GM23338 (cell line): ENCODE results near the gene RINL. TPM values are rescaled to one million over a fixed set of nuclear protein-coding genes. Genes with fewer than 3 reads are reported as not detected.

ENCODE experiments used
- ATAC-seq: fragments of 200-7000 bp; cut with Tn5 transposase; 3 replicates; pipeline ENCODE4 v1.9.1; 2020
- DNase-seq: peaks from one replicate; pipeline ENCODE4 v3.0.0-alpha.2; 2015; ENCODE audit warnings: low spot score
- H2AFZ ChIP-seq: fragments of 200-600 bp; sonication (generic); 2 replicates; pipeline ENCODE4 v1.8.0; 2016; ENCODE audit warnings: antibody characterized with exemption, mild to moderate bottlenecking, moderate library complexity
- H3F3A ChIP-seq: fragments of 200-600 bp; sonication (generic); replicated peaks from 2 replicates; pipeline ENCODE4 v1.8.0; 2017; ENCODE audit warnings: antibody characterized with exemption, mixed run types, low read depth
- H3K27ac ChIP-seq: fragments of 200-600 bp; sonication (generic); 2 replicates; pipeline ENCODE4 v1.6.1; 2016; ENCODE audit warnings: low read depth
- H3K27me3 ChIP-seq: fragments of 200-600 bp; sonication (generic); 2 replicates; pipeline ENCODE4 v1.8.0; 2016; ENCODE audit warnings: mild to moderate bottlenecking, mixed run types, moderate library complexity; ENCODE audit not compliant: insufficient read depth
- H3K36me3 ChIP-seq: fragments of 200-600 bp; sonication (generic); 2 replicates; pipeline ENCODE4 v1.8.0; 2016; ENCODE audit warnings: mild to moderate bottlenecking; ENCODE audit not compliant: insufficient read depth
- H3K4me1 ChIP-seq: fragments of 200-600 bp; sonication (generic); 2 replicates; pipeline ENCODE4 v1.8.0; 2016; ENCODE audit warnings: mild to moderate bottlenecking, moderate library complexity; ENCODE audit not compliant: insufficient read depth
- H3K4me2 ChIP-seq: fragments of 200-600 bp; sonication (generic); 2 replicates; pipeline ENCODE4 v1.7.1; 2017; ENCODE audit warnings: mixed run types
- H3K4me3 ChIP-seq: fragments of 200-600 bp; sonication (generic); 2 replicates; pipeline ENCODE4 v1.6.1; 2016; ENCODE audit warnings: mixed run types
- H3K79me2 ChIP-seq: fragments of 200-600 bp; sonication (generic); replicated peaks from 2 replicates; pipeline ENCODE4 v1.8.0; 2017; ENCODE audit warnings: mild to moderate bottlenecking; ENCODE audit not compliant: insufficient read depth
- H3K9me2 ChIP-seq: fragments of 200-600 bp; sonication (generic); 2 replicates; pipeline ENCODE4 v1.8.0; 2017; ENCODE audit not compliant: insufficient read depth
- H4K20me1 ChIP-seq: fragments of 200-600 bp; sonication (generic); replicated peaks from 2 replicates; pipeline ENCODE4 v1.8.0; 2017; ENCODE audit warnings: mild to moderate bottlenecking; ENCODE audit not compliant: insufficient read depth
- H3K27ac Mint-ChIP-seq: 2 replicates; pipeline ENCODE4 v1.8.0; 2020; ENCODE audit warnings: inconsistent platforms, mild to moderate bottlenecking, moderate library complexity, mixed read lengths
- H3K27me3 Mint-ChIP-seq: 3 replicates; pipeline ENCODE4 v1.8.0; 2022; ENCODE audit warnings: low read depth, mild to moderate bottlenecking, moderate library complexity, mixed read lengths, inconsistent platforms; ENCODE audit not compliant: insufficient read depth, poor library complexity
- H3K36me3 Mint-ChIP-seq: 3 replicates; pipeline ENCODE4 v1.8.0; 2021; ENCODE audit warnings: low read depth, mild to moderate bottlenecking, inconsistent platforms, moderate library complexity, mixed read lengths
- H3K4me1 Mint-ChIP-seq: 3 replicates; pipeline ENCODE4 v1.8.0; 2020; ENCODE audit warnings: mild to moderate bottlenecking, inconsistent platforms, mixed read lengths
- H3K4me3 Mint-ChIP-seq: 3 replicates; pipeline ENCODE4 v1.8.0; 2021; ENCODE audit warnings: moderate library complexity, mild to moderate bottlenecking, inconsistent platforms, mixed read lengths
- H3K9me3 Mint-ChIP-seq: 3 replicates; pipeline ENCODE4 v1.8.0; 2020; ENCODE audit warnings: moderate library complexity, mild to moderate bottlenecking, inconsistent platforms, mixed read lengths
- CREB1 ChIP-seq: fragments of 250-450 bp; sonication (Bioruptor Pico); IDR thresholded peaks from 2 replicates; pipeline ENCODE4 v1.5.0; 2020; ENCODE audit warnings: low read depth, mild to moderate bottlenecking, moderate library complexity
- EZH2 ChIP-seq: fragments of 200-600 bp; sonication (generic); IDR thresholded peaks from one replicate; pipeline ENCODE4 v1.8.0; 2017; ENCODE audit warnings: antibody characterized with exemption, mild to moderate bottlenecking, low read depth; ENCODE audit not compliant: unreplicated experiment
- JUNB ChIP-seq: IDR thresholded peaks from one replicate; pipeline ENCODE4 v1.6.1; 2016; ENCODE audit warnings: antibody characterized with exemption; ENCODE audit not compliant: unreplicated experiment
- NANOG ChIP-seq: IDR thresholded peaks from 2 replicates; pipeline ENCODE4 v1.6.1; 2016; ENCODE audit warnings: antibody characterized with exemption, borderline replicate concordance
- POLR2AphosphoS5 ChIP-seq: IDR thresholded peaks from 2 replicates; pipeline ENCODE4 v1.6.1; 2016; ENCODE audit warnings: antibody characterized with exemption, low read depth
- STAT1 ChIP-seq: IDR thresholded peaks from one replicate; pipeline ENCODE4 v1.6.1; 2016; ENCODE audit warnings: antibody characterized with exemption; ENCODE audit not compliant: unreplicated experiment
- ZNF114 ChIP-seq: fragments of 250-450 bp; sonication (Bioruptor Pico); IDR thresholded peaks from 2 replicates; pipeline ENCODE4 v1.5.0; 2020; ENCODE audit warnings: mild to moderate bottlenecking, moderate library complexity
- ZNF331 ChIP-seq: fragments of 250-450 bp; sonication (Bioruptor Pico); IDR thresholded peaks from 2 replicates; pipeline ENCODE4 v1.5.0; 2020; ENCODE audit warnings: low read depth, mild to moderate bottlenecking, moderate library complexity
- polyA plus RNA-seq: library from polyadenylated mRNA; unstranded; fragments of >200 nt; fragmentation: Nextera tagmentation; extraction: Ambion mirVana; gene quantifications from 2 replicates; pipeline ENCODE4 v1.2.1, GENCODE V29; 2016
- total RNA-seq: library from RNA; depleted of rRNA; stranded (reverse); fragments of >200 nt; shearing (Covaris generic); gene quantifications from 2 replicates; pipeline ENCODE4 v1.2.3, GENCODE V29; 2014
- TF ChIP-seq, protein P1 (sequence below): IDR thresholded peaks from 2 replicates; pipeline ENCODE4 v1.6.1; 2016; ENCODE audit warnings: antibody characterized with exemption
- TF ChIP-seq, protein P2 (sequence below): IDR thresholded peaks from one replicate; pipeline ENCODE4 v1.6.1; 2018; ENCODE audit warnings: antibody characterized with exemption; ENCODE audit not compliant: unreplicated experiment
- TF ChIP-seq, protein P3 (sequence below): fragments of 250-450 bp; sonication (Bioruptor Pico); IDR thresholded peaks from 2 replicates; pipeline ENCODE4 v1.5.0; 2020; ENCODE audit warnings: mild to moderate bottlenecking, moderate library complexity

RINL gene
- total and polyA plus RNA-seq, 2 experiments from 2014 or later = 11.2 to 21.4 TPM

DNA sequence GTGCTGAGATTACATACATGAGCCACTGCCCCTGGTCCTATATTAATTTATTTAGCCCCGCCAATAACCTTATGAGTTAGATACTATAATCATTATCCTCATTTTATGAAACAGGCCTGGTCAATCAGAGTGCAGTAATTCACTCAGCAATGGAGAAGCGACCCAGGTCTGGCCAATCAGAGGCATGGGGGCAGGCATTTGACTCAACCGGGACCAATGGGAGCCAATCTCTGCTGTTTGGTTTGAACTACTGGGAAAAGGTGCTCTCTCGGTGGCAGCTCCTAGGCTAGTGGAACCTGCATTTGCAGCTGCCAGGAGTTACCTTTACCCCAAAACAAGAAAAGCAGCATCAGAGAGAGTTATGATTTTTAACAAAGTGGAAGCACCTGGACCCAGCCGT is 14.8 kb upstream of the RINL start (continued):
- TF ChIP-seq ZNF114 (CRISPR knock-in tag) (no peak), CREB1 (CRISPR knock-in tag) (no peak), NANOG (no peak), EZH2 (no peak), ZNF331 (CRISPR knock-in tag) (no peak), JUNB (no peak)
- TF ChIP-seq, protein P1, sequence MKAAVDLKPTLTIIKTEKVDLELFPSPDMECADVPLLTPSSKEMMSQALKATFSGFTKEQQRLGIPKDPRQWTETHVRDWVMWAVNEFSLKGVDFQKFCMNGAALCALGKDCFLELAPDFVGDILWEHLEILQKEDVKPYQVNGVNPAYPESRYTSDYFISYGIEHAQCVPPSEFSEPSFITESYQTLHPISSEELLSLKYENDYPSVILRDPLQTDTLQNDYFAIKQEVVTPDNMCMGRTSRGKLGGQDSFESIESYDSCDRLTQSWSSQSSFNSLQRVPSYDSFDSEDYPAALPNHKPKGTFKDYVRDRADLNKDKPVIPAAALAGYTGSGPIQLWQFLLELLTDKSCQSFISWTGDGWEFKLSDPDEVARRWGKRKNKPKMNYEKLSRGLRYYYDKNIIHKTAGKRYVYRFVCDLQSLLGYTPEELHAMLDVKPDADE = no peak
- TF ChIP-seq, protein P2, sequence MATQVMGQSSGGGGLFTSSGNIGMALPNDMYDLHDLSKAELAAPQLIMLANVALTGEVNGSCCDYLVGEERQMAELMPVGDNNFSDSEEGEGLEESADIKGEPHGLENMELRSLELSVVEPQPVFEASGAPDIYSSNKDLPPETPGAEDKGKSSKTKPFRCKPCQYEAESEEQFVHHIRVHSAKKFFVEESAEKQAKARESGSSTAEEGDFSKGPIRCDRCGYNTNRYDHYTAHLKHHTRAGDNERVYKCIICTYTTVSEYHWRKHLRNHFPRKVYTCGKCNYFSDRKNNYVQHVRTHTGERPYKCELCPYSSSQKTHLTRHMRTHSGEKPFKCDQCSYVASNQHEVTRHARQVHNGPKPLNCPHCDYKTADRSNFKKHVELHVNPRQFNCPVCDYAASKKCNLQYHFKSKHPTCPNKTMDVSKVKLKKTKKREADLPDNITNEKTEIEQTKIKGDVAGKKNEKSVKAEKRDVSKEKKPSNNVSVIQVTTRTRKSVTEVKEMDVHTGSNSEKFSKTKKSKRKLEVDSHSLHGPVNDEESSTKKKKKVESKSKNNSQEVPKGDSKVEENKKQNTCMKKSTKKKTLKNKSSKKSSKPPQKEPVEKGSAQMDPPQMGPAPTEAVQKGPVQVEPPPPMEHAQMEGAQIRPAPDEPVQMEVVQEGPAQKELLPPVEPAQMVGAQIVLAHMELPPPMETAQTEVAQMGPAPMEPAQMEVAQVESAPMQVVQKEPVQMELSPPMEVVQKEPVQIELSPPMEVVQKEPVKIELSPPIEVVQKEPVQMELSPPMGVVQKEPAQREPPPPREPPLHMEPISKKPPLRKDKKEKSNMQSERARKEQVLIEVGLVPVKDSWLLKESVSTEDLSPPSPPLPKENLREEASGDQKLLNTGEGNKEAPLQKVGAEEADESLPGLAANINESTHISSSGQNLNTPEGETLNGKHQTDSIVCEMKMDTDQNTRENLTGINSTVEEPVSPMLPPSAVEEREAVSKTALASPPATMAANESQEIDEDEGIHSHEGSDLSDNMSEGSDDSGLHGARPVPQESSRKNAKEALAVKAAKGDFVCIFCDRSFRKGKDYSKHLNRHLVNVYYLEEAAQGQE = no peak

- H3K27ac ChIP-seq = no peak overlapping the region
- Mint-ChIP-seq H3K9me3 (no peaks in the 10 kb centered on the region; the same call in 2 of the 3 replicates), H3K4me1 (peaks cover 3% of the 10 kb centered on the region; the same call in 2 of the 3 replicates), H3K27me3 (no peaks in the 10 kb centered on the region), H3K36me3 (0 out of 3 replicates have a peak, but pooled peaks cover 3% of the 10 kb centered on the region), H3K27ac (no peak overlapping the region), H3K4me3 (no peak overlapping the region)
- no peaks in the 10 kb centered on the region for H3K79me2 ChIP-seq
- no peak overlapping the region for H2AFZ ChIP-seq
- H3K27me3 ChIP-seq = no peaks in the 10 kb centered on the region
- H3K4me1 ChIP-seq = no peaks in the 10 kb centered on the region
- DNase-seq (no peak), ATAC-seq (no peak)
- H3K4me2 ChIP-seq = no peak overlapping the region
- no peaks in the 10 kb centered on the region for H3K9me2 ChIP-seq
- no peaks in the 10 kb centered on the region for H3F3A ChIP-seq
- H3K4me3 ChIP-seq = no peak overlapping the region
- H3K36me3 ChIP-seq = no peaks in the 10 kb centered on the region
- H4K20me1 ChIP-seq = no peaks in the 10 kb centered on the region
- TF ChIP-seq, protein P2 = no peak
- TF ChIP-seq, protein P3, sequence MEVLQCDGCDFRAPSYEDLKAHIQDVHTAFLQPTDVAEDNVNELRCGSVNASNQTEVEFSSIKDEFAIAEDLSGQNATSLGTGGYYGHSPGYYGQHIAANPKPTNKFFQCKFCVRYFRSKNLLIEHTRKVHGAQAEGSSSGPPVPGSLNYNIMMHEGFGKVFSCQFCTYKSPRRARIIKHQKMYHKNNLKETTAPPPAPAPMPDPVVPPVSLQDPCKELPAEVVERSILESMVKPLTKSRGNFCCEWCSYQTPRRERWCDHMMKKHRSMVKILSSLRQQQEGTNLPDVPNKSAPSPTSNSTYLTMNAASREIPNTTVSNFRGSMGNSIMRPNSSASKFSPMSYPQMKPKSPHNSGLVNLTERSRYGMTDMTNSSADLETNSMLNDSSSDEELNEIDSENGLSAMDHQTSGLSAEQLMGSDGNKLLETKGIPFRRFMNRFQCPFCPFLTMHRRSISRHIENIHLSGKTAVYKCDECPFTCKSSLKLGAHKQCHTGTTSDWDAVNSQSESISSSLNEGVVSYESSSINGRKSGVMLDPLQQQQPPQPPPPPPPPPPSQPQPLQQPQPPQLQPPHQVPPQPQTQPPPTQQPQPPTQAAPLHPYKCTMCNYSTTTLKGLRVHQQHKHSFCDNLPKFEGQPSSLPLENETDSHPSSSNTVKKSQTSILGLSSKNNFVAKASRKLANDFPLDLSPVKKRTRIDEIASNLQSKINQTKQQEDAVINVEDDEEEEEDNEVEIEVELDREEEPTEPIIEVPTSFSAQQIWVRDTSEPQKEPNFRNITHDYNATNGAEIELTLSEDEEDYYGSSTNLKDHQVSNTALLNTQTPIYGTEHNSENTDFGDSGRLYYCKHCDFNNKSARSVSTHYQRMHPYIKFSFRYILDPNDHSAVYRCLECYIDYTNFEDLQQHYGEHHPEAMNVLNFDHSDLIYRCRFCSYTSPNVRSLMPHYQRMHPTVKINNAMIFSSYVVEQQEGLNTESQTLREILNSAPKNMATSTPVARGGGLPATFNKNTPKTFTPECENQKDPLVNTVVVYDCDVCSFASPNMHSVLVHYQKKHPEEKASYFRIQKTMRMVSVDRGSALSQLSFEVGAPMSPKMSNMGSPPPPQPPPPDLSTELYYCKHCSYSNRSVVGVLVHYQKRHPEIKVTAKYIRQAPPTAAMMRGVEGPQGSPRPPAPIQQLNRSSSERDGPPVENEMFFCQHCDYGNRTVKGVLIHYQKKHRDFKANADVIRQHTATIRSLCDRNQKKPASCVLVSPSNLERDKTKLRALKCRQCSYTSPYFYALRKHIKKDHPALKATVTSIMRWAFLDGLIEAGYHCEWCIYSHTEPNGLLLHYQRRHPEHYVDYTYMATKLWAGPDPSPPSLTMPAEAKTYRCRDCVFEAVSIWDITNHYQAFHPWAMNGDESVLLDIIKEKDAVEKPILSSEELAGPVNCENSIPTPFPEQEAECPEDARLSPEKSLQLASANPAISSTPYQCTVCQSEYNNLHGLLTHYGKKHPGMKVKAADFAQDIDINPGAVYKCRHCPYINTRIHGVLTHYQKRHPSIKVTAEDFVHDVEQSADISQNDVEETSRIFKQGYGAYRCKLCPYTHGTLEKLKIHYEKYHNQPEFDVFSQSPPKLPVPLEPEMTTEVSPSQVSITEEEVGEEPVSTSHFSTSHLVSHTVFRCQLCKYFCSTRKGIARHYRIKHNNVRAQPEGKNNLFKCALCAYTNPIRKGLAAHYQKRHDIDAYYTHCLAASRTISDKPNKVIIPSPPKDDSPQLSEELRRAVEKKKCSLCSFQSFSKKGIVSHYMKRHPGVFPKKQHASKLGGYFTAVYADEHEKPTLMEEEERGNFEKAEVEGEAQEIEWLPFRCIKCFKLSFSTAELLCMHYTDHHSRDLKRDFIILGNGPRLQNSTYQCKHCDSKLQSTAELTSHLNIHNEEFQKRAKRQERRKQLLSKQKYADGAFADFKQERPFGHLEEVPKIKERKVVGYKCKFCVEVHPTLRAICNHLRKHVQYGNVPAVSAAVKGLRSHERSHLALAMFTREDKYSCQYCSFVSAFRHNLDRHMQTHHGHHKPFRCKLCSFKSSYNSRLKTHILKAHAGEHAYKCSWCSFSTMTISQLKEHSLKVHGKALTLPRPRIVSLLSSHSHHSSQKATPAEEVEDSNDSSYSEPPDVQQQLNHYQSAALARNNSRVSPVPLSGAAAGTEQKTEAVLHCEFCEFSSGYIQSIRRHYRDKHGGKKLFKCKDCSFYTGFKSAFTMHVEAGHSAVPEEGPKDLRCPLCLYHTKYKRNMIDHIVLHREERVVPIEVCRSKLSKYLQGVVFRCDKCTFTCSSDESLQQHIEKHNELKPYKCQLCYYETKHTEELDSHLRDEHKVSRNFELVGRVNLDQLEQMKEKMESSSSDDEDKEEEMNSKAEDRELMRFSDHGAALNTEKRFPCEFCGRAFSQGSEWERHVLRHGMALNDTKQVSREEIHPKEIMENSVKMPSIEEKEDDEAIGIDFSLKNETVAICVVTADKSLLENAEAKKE (CRISPR knock-in tag) = no peak
- TF ChIP-seq ZNF114 (CRISPR knock-in tag) = no peak
- TF ChIP-seq POLR2AphosphoS5 = no peak
- TF ChIP-seq JUNB = no peak
- TF ChIP-seq STAT1 = no peak
- no peak for TF ChIP-seq ZNF331 (CRISPR knock-in tag)
Observed at GRCh38 chr19:38891771-38892170, 13.7 kb upstream of the RINL start.
